ENCODE results near the gene FSIP1.
"Not testable (repeated sequence)": the region's sequence is repeated elsewhere in the genome, so short reads cannot be mapped to it uniquely, and the experiment has no call there.

FSIP1 gene

DNA sequence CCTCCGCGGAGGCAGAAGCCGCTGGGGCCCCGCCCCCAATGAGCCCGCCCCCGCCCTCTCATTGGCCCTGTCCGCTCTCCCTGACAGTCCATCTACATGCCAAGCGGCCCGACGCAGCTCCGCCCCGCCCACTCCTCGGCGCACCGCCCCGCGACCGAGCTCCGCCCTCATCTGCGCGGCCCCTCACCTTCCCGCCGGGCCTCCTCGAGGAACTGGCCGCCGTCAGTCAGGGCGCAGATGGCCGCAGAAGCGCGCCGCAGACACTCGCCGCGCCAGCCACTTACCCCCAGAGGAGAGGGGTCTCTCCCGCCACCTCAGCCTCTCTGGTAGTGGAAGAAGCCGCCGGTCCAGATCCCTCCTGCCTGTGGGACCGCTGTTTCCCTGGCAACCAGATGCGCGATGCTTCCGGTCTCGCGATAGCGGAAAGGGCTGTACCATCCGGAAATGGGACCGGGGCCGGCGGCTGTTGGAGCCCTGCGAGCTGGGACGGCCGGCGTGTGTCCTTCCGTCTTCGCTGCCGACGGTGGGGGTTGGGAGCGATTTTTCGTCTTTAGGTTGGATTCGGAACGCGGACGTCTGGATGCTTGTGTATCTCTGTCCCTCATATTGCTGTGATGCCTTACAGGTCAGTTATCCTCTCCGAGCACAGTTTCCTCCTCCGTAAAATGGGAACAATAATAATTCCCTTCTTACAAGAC lies at the start of gene FSIP1:
FSIP1 (minus strand) TSS at position 401 of the 698 bp plus-strand sequence. CDS start 6,317 bp downstream, outside the sequence.
- DNase-seq (ENCODE audit: low read depth in 1 of 2, low spot score in 1 of 2) = peak; percentile 94 to 97

DNA sequence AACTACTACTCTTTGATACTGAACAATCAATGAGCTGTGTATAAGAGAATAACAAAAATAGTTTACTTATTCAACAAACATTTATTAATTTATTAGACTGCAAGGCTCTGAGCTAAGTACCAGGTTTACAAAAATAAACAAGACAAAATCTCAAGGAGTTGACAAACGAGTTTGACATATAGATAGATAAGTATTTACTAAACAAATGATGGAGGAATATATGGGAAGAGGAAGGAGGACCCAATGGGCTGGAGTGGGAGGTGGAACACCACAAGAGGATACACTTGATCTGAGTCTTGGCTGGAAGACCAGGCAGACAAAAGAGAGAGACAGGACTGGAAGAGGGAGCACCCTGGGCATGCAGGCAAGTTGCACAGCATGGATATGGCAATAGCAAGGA lies 47.5 kb upstream of the FSIP1 start:
- DNase-seq (ENCODE audit: low read depth in 1 of 2, low spot score in 1 of 2) = no peak

GRCh38 chr15:39828374-39828931 lies 45.8 kb upstream of the FSIP1 start:
- DNase-seq (ENCODE audit: low read depth in 1 of 2, low spot score in 1 of 2) = no peak

DNA sequence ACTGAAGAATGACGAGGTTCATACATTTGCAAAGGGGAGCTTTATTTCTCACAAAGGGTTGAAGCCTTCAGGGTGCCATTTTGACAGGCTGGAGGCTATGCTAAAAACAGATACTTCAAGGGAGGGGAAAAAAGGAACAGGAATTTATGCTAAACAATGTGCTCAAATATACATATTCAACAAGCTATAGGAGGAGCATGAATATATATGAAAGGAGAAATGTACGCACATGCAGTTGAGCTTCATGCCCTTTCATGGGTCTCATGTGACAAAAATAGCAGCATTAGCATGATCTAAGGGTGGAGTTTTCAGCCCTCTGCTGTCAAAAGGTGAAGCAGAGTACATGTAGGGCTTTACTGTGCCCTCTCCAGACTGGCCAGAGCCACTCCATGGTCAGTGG lies 44.3 kb upstream of the FSIP1 start:
- DNase-seq (ENCODE audit: low read depth in 1 of 2, low spot score in 1 of 2) = no peak

- no peak for DNase-seq (ENCODE audit: low read depth in 1 of 2, low spot score in 1 of 2)
Observed at GRCh38 chr15:39823634-39824033, 41.0 kb upstream of the FSIP1 start.

- no peak for DNase-seq (ENCODE audit: low read depth in 1 of 2, low spot score in 1 of 2)
Observed at GRCh38 chr15:39820050-39820602, 37.5 kb upstream of the FSIP1 start.

DNA sequence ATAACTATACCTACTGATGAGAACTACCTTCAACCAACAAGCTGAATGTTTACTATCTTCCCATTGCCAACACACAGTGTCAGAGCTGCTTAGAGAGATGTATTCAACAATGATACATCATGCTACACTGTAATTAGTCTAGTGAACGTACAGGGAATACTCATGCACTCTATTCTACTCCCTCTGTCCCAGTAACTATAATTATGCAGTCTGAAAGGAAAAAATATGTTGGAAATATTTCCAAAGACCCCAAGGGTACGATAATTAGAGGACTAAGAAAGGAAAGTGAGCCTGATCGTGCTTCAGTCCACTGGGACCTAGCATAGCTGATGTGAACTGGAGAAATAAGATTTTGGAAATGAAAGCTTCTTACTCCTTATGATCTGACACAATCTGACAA lies 36.9 kb upstream of the FSIP1 start:
- DNase-seq (ENCODE audit: low read depth in 1 of 2, low spot score in 1 of 2) = no peak

DNA sequence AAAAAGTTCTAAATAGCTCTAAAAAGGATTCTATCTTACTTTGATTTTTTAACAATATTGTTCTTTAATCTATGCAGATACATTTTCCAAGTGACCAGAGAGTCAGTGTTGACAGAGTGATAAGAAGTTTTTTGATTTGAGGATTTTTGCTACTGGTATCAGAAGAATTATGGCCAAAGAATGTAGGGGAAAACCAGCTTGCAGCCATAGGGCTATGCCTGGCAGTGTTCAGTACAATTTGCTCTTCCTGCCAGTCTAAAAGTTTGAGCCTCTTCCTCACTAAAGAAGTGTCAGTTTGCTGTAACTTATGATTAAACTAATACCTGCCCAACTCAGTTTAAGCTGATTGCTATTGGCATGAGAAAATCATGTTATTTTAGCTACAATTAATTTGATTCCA lies 35.3 kb upstream of the FSIP1 start:
- DNase-seq (ENCODE audit: low read depth in 1 of 2, low spot score in 1 of 2) = no peak

DNA sequence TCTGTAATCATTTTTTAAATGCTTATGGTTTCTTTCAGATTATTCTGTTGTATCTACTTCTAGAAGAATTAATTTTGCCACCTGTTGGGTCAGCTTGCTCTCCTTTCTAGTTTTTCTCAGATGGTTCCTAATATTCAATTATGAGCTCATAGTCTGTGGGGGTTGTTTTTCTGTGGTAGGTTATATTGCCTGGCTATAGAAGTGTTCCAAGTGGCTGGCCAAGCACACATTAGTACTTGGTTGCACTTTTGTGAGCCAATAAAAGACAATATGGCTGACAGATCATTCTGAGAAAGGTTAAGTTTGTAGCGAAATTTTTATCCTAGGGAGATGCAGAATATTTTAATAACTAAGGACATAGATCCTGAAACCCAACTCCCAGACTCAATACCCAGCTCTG lies 31.8 kb upstream of the FSIP1 start:
- no peak for DNase-seq (ENCODE audit: low read depth in 1 of 2, low spot score in 1 of 2)

- DNase-seq (ENCODE audit: low read depth in 1 of 2, low spot score in 1 of 2) = not testable (repeated sequence)
Observed at GRCh38 chr15:39812651-39813050, 30.0 kb upstream of the FSIP1 start.

GRCh38 chr15:39808909-39809308 lies 26.3 kb upstream of the FSIP1 start:
- no peak for DNase-seq (ENCODE audit: low read depth in 1 of 2, low spot score in 1 of 2)

DNA sequence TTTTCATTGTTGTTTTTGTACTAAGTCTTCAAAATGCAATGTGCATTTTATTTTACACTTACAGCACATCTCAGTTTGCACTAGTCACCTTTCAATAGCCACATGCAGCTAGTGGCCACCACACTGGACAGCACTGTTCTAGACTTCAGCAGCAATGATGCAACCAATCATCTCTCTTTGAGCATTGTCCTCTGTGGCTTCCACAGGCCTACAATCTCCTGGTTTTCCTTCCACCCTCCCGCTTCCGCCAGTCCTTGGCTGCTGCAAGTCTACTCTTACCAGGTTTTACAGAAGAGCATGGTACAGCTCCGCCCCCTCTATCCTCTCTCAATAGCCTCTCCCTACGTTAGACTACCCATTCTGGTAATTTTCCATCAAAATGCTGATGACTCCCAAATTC lies 25.1 kb upstream of the FSIP1 start:
- DNase-seq (ENCODE audit: low read depth in 1 of 2, low spot score in 1 of 2) = no peak

DNA sequence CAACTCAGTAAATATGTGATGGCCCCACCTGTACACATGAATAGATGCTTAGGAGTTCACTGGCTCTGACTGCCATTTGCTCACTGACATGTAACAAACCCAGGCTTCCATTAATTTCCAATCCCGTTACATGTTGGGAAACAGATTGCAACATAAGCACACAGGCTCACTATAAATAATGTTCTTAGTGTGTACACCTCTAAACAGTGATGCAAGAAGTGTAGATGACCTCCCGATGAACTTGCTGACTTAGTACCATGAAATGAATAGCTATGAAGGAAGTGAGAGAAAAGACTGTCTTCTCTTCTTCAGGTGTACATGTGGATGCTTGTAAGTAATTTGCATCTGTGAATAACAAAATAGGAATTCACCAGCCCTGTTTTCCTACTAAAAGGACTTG lies 21.4 kb upstream of the FSIP1 start:
- DNase-seq (ENCODE audit: low read depth in 1 of 2, low spot score in 1 of 2) = no peak

GRCh38 chr15:39803016-39803415 lies 20.4 kb upstream of the FSIP1 start:
- DNase-seq (ENCODE audit: low read depth in 1 of 2, low spot score in 1 of 2) = no peak

DNA sequence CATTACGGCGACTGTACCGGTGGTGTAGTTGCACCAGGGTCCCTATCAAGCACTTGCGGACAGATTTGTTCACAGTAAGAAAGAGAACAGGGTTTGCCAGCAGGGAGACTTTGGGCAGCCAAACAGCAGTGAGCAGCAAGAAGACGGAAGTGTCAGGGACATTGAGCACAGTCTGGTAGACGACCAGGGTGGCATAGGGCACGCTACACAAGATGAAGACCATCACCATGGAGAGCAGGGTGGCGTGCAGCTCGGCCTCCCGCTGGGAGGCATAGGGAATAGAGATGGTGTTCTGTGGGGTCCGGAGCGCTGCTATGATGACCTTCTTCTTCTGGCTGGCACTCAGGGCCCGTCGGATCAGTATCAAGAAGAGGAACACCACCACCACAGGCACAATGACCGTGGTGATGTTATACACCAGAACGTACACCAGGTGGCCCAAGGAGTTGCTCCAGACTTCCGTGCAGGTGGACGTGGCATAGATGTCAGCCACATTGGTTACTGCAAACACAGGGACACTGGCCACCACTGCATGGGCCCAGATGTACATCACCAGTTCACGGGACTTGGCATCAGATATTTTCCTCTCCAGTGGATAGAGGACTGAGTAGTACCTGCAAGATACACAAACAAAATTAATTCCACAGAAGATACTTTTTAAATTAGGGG lies 19.1 kb upstream of the FSIP1 start:
- DNase-seq (ENCODE audit: low read depth in 1 of 2, low spot score in 1 of 2) = no peak

GRCh38 chr15:39799552-39800011 lies 16.9 kb upstream of the FSIP1 start:
- no peak for DNase-seq (ENCODE audit: low read depth in 1 of 2, low spot score in 1 of 2)

DNA sequence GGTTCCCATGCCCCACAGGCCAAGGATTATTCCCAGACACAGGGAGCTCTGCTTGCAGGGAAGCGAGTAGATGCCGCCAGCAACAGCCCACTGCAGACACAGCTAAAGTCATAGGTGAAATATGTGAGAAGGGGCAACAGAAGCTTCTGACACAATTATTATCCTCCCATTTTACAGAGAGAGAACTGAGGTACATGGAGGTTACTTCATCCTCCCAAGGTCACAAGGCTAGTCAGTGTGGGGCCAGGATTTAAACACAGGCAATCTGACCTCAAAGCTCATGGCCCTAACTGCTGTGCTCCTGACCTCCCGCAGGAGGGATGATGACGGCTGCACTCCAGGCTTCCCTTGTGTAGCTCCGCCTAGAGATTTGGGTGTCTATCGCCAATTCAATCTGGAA lies 15.7 kb upstream of the FSIP1 start:
- no peak for DNase-seq (ENCODE audit: low read depth in 1 of 2, low spot score in 1 of 2)

DNA sequence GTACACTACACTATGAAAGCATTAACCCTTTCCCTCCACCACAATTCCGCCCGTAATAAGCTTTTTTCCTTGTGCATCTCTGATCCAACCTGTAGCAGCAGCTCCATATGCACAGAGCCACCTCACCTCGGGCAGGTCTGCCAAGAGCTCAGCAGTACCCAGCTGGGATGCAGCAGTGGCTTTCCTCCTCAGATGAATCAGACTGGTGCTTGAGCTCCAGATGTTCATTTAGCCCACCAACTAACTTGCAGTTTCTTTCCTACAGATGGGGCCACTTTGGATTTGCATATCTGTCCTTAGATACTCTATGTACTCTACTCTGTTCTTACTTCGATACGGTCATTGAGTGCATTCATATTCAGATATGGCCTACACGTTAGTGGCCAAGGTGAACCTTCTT lies 14.8 kb upstream of the FSIP1 start:
- no peak for DNase-seq (ENCODE audit: low read depth in 1 of 2, low spot score in 1 of 2)

DNA sequence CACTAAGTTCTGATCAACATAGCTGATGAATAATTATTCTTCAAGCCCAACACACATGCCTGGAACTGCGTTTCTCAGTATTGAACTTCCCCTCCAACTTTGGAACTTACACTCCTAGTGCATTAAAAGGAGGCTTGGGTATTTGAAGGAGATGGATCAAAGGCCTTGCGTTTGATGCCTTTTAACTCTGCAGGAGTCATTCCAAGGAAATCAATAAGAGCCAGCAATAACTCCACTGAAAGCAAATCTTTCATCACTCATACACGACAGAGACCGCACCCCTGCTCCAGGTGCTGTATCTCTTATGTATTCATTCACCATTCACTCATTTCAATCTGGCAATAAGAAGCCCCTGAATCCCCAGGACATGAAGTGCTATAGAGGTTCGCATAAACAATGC lies 14.0 kb upstream of the FSIP1 start:
- DNase-seq (ENCODE audit: low read depth in 1 of 2, low spot score in 1 of 2) = no peak

GRCh38 chr15:39795486-39795885 lies 12.8 kb upstream of the FSIP1 start:
- DNase-seq (ENCODE audit: low read depth in 1 of 2, low spot score in 1 of 2) = no peak

DNA sequence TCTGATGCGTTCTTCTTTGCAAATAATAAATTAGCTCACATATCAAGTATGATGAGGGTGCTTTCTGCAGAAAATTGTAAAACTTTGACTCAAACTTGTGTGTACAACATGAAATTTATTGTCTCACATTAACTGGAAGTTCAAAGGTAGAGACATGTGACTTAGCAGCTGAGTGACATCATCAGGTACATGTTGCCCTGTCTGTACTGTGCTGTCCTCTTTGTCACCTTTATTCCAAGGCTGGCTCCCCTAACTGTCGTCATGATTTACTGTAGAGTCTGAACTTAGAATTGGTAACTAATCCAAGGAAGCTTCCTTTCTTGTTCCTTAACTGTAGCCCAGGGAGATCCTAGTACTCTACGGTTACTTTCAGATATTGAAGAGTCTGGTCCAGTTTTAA lies 12.3 kb upstream of the FSIP1 start:
- no peak for DNase-seq (ENCODE audit: low read depth in 1 of 2, low spot score in 1 of 2)

DNA sequence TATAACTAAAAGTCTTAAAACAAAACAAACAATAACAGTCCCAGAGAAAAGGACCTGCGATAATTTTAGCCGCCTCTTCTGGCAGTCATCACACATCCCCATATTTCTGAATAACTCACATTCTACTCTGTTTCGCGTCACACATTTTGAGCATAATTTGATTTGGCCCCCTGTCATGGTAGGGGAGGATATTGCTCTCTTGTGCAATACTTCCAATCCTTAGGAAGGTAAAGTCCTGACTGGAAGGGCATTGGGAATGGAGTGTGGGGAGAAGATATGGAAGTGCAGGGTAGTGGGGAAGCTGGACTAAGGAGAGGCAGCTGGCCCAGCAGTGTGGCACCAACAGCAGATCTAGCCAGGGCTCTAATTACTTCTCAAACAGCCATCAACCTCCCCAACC lies 11.3 kb upstream of the FSIP1 start:
- no peak for DNase-seq (ENCODE audit: low read depth in 1 of 2, low spot score in 1 of 2)

All from activated CD4-positive, alpha-beta T cell treated with anti-CD3 and anti-CD28 coated beads, Interleukin-2, amount 50 U/mL, for 24 hours (primary cell).